HG02981 (cell line): ENCODE results near the gene TBC1D22A.
"Not testable (repeated sequence)": the region's sequence is repeated elsewhere in the genome, so short reads cannot be mapped to it uniquely, and the experiment has no call there.

Experiments used
- ATAC-seq: cut with Tn5 transposase; IDR thresholded peaks from one replicate; pipeline ENCODE4 v1.9.1; 2021; ENCODE audit warnings: mild to moderate bottlenecking, moderate library complexity; ENCODE audit not compliant: unreplicated experiment

The TBC1D22A gene

GRCh38 chr22:47112994-47113852, 350.8 kb downstream of the TBC1D22A start:
- ATAC-seq: no peak

DNA sequence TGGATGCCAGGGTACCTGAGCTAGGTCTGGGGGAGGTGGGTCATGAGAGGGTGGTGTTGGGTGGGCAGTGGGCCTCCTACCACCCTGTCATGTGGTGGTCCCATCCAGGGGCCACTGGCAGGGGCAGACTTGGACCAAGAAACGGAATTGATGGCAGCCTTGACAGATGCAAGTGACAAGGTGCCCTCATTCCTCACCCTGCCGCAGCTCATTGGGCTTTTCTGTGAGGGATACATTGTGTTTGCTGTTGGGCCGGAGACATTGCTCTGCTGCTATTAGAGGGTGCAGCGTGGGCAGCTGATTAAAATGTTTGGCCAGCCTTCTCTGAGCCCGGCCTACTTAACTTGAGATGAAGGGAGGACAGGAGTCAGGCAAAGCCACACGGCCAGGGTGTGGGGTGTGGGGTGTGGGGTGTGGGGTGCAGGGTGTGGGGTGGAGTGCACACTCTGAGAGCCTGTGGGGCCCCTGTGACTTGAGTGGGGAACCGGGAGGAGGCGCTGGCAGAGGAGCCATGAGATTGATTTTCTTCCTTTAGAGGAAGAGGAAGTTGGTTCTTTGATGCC, 351.5 kb downstream of the TBC1D22A start:
- no peak for ATAC-seq

- no peak for ATAC-seq
Measured at GRCh38 chr22:47114813-47115517, 352.5 kb downstream of the TBC1D22A start.

DNA sequence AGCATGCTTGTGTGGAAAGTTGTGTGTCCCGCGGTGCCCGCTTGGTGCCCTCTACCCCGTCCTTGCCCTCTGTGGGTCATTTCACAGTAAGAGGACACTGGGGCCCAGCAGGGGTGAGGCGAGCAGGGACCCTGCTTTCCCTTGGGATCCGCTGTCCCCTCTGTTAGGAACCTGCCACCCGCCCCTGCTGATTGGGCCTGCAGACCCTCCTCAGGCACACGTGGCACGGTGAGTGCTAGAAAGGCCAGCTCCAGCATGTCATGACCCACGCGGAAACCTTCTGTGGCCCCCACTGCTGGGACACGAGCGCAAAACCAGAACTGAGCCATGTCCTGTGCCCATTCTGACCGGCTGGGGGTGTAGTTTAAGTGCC, 353.1 kb downstream of the TBC1D22A start:
- ATAC-seq: no peak

DNA sequence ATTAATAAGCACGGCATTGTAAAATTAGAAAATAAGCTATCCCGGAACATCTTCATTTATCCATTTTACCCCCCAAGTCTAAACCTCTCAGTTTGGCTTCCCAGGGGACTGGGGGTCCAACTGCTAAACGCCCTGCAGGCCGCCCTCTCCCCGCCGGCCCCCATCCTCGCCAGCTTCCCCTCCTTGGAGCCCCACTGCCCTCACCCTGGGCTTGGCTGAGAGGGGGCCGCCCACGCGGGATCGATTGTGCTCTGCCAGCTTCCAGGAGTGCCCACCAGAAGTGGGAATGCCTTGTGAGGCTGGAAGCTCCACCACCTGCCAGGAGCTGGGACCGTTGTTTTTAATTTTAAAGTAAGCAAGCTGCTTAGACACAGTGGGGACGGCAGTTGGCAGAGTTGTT, 353.5 kb downstream of the TBC1D22A start:
- ATAC-seq: no peak

DNA sequence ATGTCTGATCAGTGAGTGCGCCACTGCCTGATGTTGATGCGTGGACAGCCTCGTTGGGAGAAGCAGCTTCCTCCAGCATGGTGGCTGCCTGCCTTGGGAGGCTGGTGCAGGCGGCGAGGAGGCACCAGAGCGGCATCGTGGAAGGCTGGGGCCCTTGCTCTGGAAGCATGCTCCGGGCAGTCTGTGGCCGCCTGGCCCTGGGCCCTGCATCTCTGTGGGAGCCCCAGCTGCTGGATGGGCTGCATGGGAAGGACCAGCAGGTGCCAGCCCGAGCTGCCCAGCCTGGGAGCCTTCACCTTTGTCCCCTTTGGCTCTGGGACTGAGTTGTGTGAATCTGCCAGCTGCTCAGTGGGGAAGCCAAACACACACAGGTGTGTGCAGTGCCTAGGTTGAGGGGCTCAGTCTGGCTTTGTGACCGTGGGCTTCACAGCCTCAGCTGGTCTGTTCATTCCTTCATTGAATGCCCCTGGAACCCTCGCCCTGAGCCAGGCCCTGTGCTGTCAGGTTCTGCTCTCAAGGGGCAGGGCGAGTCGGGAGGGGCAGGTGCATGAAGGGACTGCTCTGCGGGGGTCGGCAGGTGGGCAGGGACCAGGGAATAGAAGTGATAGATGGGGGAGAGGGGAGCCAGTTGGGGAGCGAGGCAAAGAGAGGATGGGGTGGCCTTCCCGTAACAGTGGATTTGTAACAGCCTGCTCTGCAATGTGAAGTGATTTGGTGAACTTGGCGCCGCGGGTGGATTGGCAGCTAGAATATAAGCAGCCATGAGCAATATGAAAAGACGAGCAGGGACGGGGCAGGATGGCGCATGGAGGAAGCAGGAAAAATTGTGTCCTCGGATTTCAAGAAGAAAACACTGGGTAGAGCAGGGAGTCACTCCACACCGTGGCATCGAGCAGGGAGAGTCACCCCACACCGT, 354.2 kb downstream of the TBC1D22A start:
- no peak for ATAC-seq

DNA sequence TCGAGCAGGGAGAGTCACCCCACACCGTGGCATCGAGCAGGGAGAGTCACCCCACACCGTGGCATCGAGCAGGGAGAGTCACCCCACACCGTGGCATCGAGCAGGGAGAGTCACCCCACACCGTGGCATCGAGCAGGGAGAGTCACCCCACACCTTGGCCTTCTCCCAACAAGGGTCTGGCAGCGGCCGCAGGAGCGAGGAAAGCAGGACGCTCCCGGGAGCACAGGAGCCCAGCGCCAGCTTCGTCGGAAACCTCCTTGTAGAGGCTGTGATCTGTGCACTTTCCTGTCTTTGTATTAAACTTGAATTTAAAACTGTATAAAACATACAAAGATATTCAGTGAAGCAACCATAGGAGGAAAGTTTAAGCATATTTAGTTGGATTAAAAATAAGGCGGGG, 355.0 kb downstream of the TBC1D22A start:
- not testable (repeated sequence) for ATAC-seq

DNA sequence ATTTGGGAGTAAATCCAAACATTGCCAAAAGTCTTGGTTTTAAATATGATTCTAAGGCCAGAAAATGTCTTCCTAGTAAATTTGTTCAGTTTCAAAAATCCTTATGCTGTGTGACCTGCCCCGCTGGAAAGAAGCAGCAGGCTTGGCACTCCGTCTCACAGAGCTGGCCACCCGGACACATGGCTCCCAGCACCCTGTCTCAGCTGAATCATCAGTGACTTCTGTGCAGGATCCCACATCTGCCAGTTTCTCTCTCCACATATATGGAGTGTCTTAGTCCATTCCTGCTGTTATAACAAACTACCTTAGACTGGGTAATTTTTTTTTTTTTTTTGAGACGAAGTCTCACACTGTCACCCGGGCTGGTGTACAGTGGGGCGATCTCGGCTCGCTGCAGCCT, 356.7 kb downstream of the TBC1D22A start:
- no peak for ATAC-seq

DNA sequence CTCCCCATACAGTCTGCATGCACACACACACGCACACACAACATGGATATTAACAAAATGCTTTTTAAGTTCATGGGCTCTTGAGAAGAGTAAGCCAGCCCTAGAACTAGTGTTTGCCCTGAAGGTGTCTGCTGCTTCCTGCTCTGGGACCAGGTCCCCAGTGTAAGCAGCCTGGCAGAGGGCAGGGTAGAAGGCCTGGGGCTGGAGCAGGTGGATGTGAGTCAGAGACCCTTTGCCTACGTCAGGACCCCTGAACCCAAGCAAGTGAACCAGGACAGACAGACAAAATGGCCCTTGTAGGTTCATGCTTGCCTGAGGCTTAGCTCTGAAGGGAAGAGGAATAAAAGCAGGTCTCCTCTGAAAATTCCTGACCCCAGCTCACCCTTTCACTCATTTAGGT, 357.9 kb downstream of the TBC1D22A start:
- no peak for ATAC-seq

GRCh38 chr22:47121791-47122190, 359.3 kb downstream of the TBC1D22A start:
- no peak for ATAC-seq

- no peak for ATAC-seq
Measured at GRCh38 chr22:47122441-47123000, 360.1 kb downstream of the TBC1D22A start.

DNA sequence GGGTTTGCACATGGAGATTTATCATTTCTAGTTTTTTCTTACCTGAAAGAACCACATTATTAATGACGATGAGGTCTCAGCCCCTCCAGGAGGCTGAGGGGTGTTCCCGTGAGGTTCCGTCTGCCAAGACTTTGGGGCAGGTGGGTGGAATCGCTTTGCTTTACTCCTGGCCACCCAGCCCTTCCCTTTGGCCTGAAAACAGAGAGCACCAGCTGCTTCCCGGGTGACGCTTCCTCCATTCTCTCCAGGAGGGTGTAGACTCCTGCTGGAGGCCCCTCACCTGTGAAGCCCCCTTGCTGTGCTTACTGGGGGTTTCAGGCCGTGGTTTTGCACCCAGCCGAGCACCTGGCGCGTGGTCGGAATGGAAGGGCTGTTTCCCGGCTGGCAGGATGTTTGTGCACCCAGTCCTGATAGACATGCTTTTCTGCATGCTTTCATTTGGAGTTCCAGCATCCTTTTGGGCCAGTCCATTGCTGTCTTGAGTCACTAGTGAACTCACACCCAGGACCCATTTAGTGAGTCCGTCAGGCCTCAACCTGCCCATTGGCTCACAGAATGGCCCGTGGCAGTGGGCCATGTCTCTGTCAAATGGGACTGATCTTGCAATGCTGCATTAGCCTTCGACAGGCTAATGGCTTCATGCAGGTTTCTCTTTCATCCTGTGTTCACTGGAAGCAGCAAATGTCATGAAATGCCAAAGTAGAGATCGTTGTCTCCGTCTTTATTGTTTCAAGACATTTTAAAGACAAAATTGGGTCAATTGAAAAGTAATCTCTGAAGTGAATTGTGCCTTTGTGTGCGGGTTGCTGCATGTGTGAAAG, 360.8 kb downstream of the TBC1D22A start:
- ATAC-seq: no peak

- ATAC-seq: no peak
Measured at GRCh38 chr22:47123827-47124442, 361.5 kb downstream of the TBC1D22A start.

GRCh38 chr22:47124451-47124881, 362.0 kb downstream of the TBC1D22A start:
- no peak for ATAC-seq

- no peak for ATAC-seq
Measured at GRCh38 chr22:47124961-47125360, 362.5 kb downstream of the TBC1D22A start.

GRCh38 chr22:47125603-47126002, 363.2 kb downstream of the TBC1D22A start:
- ATAC-seq: no peak

GRCh38 chr22:47126344-47126811, 363.9 kb downstream of the TBC1D22A start:
- no peak for ATAC-seq

- ATAC-seq: no peak
Measured at GRCh38 chr22:47127441-47127871, 365.0 kb downstream of the TBC1D22A start.

GRCh38 chr22:47128216-47128615, 365.8 kb downstream of the TBC1D22A start:
- ATAC-seq: no peak
